AG04450 (cell line): ENCODE results near the gene WIPI1. TPM values are rescaled to one million over a fixed set of nuclear protein-coding genes. Genes with fewer than 3 reads are reported as not detected.

Source experiments
- CTCF ChIA-PET: fragments of 300-600, 350-600 bp; formaldehyde crosslinking; extraction: SDS; loops from one replicate; lab custom pipeline; 2022; ENCODE audit warnings: antibody characterized with exemption, inconsistent platforms; lab: Charles Lee
- POLR2A ChIA-PET: fragments of 350-600 bp; formaldehyde crosslinking; extraction: SDS; loops from one replicate; lab custom pipeline; 2021; ENCODE audit warnings: antibody characterized with exemption, inconsistent platforms; lab: Yijun Ruan, JAX
- DNase-seq: peaks from one replicate; pipeline ENCODE4 v3.0.0-alpha.2; 2011; ENCODE audit warnings: low read depth, low spot score
- H3K27ac ChIP-seq: one replicate; pipeline ENCODE4 v1.5.1; 2012; ENCODE audit warnings: low read depth, low read length, control low read depth
- H3K27me3 ChIP-seq: one replicate; pipeline ENCODE4 v1.6.0; 2012; ENCODE audit warnings: low read length; ENCODE audit not compliant: control insufficient read depth, insufficient read depth
- H3K4me3 ChIP-seq: 2 replicates; pipeline ENCODE4 v1.5.1; 2011; ENCODE audit warnings: mild to moderate bottlenecking, low read depth, low read length, control low read depth
- H3K9me3 ChIP-seq: 2 replicates; pipeline ENCODE4 v1.5.1; 2012; ENCODE audit warnings: low read length; ENCODE audit not compliant: control insufficient read depth, insufficient read depth
- polyA plus RNA-seq: library from polyadenylated mRNA; depleted of rRNA; stranded (reverse); fragments of >200 nt; gene quantifications from 2 replicates; pipeline ENCODE4 v1.2.3, GENCODE V29; 2011
- TF ChIP-seq, protein P1 (sequence below): IDR thresholded peaks from 2 replicates; pipeline ENCODE4 v1.5.1; 2011; ENCODE audit warnings: low read depth, low read length, control low read depth, inconsistent platforms

WIPI1 gene
- polyA plus RNA-seq, 1 experiment, result 125 TPM

DNA sequence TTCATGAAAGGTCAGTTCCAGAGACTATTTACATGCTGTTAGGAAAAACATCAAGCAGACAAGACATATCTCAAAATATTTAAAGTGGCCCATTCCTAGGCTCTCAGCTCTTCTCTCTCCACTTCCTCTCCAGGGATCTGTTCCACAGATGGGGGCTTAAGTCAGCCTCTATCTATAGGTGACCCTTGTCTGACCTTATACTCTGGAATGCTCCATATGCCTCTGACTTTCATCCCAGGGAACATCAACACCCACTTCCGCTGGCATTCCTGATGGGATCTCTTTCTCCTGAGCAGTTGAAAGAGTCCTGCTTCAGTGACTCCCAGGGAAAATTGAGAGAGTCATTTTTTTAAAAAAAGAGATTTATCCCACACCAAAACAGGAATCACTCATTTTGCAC, 11.5 kb upstream of the WIPI1 start:
- Histone ChIP-seq H3K27ac (no peak overlapping the region), H3K4me3 (no peak overlapping the region), H3K9me3 (no peaks in the 10 kb centered on the region), H3K27me3 (peaks cover 3% of the 10 kb centered on the region)
- DNase-seq, result no peak
- POLR2A ChIA-PET, result no interaction called here
- CTCF ChIA-PET, result interaction anchor here (1.0 to 1.9 kb wide), 4 partner anchors 28 to 296 kb away, joined by 3 to 7 read pairs (median 4); no protein-coding TSS in a partner anchor
- TF ChIP-seq, protein P1, sequence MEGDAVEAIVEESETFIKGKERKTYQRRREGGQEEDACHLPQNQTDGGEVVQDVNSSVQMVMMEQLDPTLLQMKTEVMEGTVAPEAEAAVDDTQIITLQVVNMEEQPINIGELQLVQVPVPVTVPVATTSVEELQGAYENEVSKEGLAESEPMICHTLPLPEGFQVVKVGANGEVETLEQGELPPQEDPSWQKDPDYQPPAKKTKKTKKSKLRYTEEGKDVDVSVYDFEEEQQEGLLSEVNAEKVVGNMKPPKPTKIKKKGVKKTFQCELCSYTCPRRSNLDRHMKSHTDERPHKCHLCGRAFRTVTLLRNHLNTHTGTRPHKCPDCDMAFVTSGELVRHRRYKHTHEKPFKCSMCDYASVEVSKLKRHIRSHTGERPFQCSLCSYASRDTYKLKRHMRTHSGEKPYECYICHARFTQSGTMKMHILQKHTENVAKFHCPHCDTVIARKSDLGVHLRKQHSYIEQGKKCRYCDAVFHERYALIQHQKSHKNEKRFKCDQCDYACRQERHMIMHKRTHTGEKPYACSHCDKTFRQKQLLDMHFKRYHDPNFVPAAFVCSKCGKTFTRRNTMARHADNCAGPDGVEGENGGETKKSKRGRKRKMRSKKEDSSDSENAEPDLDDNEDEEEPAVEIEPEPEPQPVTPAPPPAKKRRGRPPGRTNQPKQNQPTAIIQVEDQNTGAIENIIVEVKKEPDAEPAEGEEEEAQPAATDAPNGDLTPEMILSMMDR, result no peak

DNA sequence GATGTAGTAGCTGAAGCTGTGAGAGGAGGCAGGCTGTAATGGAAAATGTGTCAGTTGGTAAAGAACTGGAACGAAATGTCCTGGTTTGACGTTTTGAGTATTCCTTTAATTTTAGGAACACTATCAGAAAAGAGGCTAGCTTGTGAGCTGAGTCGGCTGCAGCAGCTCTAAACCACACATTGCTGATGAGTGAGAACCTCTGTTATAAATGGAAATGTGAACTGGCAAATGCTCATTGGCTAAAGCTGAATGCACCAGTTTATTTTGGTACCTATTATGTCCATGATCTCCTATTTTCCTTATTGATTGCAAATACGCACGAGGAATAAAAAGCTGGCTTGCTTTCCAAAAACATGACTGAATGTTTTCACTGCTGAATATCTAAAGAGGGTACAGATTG, 11.0 kb upstream of the WIPI1 start:
- no peak for DNase-seq
- Histone ChIP-seq H3K27ac (no peak overlapping the region), H3K4me3 (no peak overlapping the region), H3K9me3 (no peaks in the 10 kb centered on the region), H3K27me3 (peaks cover 3% of the 10 kb centered on the region)
- ChIA-PET POLR2A (no interaction called here), CTCF (interaction anchor here (1.0 to 1.9 kb wide), 4 partner anchors 28 to 296 kb away, joined by 3 to 7 read pairs (median 4); no protein-coding TSS in a partner anchor)
- TF ChIP-seq, protein P1, result no peak

DNA sequence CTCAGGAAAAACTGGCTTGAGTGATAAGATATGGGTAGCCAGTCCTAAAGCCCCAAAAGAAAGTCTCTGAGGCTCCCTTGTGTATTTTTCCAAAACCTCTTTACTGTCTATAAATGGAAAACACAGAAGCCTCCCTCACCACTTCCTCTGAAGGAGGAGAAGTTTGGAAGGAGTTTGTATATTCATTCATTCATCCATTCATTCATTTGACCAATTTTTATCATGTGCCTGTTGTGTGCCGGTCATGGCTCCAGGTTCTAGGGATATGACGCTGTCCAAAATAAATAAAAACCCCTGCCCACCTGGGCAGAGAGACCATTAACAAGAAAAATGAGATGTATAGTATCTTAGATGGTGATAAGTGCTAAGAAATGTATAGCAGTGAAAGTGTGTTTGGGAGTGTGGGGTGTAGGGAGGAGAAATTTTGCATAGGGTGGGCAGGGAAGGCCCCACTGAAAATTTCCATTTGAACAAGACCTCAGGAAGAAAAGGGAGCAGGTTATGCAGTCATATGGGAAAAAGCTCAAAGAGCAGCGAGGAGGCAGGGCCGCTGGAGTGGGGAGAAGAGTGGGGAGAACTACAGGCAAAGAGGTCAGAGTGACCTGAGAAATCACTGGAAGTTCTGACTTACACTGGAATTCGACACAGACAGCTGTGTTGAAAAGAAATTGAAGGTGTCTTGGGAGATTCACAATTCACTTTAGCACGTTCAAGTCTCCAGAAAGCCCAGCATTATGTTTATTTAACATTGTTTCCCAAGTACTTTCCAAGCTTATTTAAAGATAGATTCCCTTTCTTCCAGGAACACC, 6.1 kb upstream of the WIPI1 start:
- DNase-seq, result no peak
- no peak overlapping the region for H3K4me3 ChIP-seq
- no peak overlapping the region for H3K27ac ChIP-seq
- H3K9me3 ChIP-seq, result no peaks in the 10 kb centered on the region
- ChIA-PET POLR2A (no interaction called here), CTCF (interaction anchor here (0.8 to 1.2 kb wide), 7 partner anchors 53 to 297 kb away, joined by 3 to 5 read pairs (median 4); no protein-coding TSS in a partner anchor)
- TF ChIP-seq, protein P1, result no peak
- H3K27me3 ChIP-seq, result peaks cover 15% of the 10 kb centered on the region

DNA sequence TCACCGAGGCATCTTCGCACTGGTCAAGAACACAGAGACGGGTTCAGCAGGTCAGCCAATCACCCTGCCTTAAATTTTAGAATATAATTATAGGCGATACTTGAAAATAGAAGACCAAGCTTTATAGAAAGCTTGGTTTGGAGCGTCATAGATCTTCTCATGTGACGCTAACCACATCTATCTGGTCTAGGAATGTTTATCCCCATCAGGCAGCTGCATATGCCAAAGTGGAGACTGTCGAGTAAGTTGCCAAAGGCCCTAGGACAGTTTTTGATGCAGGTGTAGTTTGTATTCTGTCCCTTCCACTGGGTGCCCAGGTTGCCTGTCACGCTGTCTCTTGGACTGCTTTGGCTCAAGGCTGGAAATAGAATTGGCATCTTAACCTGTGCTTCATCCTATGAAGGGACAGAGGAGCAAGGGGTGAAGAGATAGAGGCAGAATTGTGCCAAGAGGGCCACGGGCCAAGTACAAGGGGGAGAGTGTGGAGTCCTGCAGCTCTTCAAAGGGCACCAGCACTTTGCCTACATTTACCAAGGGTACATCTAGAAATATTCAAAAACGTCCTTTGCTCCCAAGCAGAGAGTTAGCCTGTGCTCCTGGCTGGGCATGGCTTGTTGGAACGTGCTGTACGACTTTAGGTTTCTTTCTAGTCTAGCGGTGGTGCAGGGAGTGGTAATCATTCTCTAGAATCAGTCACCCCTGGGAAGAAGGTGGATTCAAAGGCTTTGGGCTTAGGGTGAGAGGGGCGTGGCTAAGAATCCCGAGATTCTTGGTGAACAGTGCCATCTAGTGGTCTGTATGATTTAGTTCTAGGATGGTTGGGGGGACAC, 5.3 kb upstream of the WIPI1 start:
- Histone ChIP-seq H3K4me3 (no peak overlapping the region), H3K27me3 (peaks cover 17% of the 10 kb centered on the region), H3K9me3 (no peaks in the 10 kb centered on the region), H3K27ac (no peak overlapping the region)
- DNase-seq, result peak; percentile 65
- TF ChIP-seq, protein P1, result peak; percentile 74
- CTCF ChIA-PET, result interaction anchor here (0.5 to 4.5 kb wide), 14 partner anchors 9 to 785 kb away, joined by 3 to 19 read pairs (median 3); no protein-coding TSS in a partner anchor
- POLR2A ChIA-PET, result no interaction called here
